ENCODE results near the gene ERBB4.

DNA sequence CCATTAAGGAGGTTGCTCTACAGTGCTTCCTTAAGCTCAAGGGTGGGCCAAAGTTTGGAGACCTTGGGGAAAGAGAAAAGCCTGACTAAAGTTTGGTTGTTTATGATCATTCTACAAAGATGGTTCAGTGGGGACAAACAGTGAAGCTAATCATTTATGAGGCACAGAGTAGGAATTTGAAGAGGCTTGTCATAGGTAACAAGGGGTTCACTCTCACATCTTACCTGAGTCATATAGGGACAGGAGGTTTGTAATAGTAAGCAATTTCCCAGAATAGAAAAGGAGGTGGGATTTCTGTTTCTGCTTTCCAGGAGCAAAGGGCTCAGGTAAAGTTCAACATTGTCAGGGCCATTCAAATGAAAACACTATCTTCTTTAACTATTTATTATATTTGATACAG is 1194.3 kb downstream of the ERBB4 start:
- TF ChIP-seq YY1 (IDR thresholded peaks at IDR 0.05; ENCODE audit: low read depth, low read length), result no peak
- TF ChIP-seq RXRA (IDR thresholded peaks at IDR 0.05; ENCODE audit: insufficient read depth, low read depth, low read length), result no peak
- no peak for TF ChIP-seq ZNF274 (IDR thresholded peaks at IDR 0.05; ENCODE audit: borderline replicate concordance, extremely low read depth, low read length)
- TF ChIP-seq JUND (IDR thresholded peaks at IDR 0.05; ENCODE audit: low read length), result no peak
- no peak for TF ChIP-seq POLR2A (IDR thresholded peaks at IDR 0.05; ENCODE audit: control extremely low read depth in 1 of 2, low read depth in 2 of 2, low read length in 2 of 2)
